AG09309 (cell line): Measurements from ENCODE around the gene KANSL1.

Experiments
- DNase-seq: peaks from one replicate; pipeline ENCODE4 v3.0.0-alpha.2; 2010; ENCODE audit warnings: low read depth
- H3K4me3 ChIP-seq: 2 replicates; pipeline ENCODE4 v1.5.1; 2011; ENCODE audit warnings: mild to moderate bottlenecking, low read depth, low read length, moderate library complexity; ENCODE audit not compliant: control insufficient read depth
- TF ChIP-seq, protein P1 (sequence below): IDR thresholded peaks from 2 replicates; pipeline ENCODE4 v1.5.1; 2011; ENCODE audit warnings: mild to moderate bottlenecking, low read depth, low read length, inconsistent platforms; ENCODE audit not compliant: insufficient read depth, control insufficient read depth; ENCODE audit errors: missing control alignments

The KANSL1 gene

DNA sequence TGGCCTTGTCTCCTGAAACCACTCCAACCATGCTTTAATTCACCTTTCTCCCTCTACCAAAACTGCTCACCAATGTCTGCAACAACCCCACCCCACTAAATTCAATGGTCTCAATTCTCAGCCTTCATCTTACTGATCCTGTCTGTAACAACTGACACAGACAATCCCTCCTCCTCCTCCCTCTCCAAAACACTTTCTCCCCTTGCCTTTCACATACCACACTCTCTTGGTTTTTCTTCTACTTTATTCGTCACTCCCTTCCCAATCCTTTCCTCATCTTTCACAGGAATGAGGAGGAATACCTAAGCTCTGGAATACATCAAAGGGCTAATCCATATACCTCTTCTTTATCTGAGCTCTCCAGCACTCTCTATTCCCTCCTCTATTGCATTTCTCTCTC is 128.8 kb downstream of the KANSL1 start:
- no peak for DNase-seq
- TF ChIP-seq, protein P1, sequence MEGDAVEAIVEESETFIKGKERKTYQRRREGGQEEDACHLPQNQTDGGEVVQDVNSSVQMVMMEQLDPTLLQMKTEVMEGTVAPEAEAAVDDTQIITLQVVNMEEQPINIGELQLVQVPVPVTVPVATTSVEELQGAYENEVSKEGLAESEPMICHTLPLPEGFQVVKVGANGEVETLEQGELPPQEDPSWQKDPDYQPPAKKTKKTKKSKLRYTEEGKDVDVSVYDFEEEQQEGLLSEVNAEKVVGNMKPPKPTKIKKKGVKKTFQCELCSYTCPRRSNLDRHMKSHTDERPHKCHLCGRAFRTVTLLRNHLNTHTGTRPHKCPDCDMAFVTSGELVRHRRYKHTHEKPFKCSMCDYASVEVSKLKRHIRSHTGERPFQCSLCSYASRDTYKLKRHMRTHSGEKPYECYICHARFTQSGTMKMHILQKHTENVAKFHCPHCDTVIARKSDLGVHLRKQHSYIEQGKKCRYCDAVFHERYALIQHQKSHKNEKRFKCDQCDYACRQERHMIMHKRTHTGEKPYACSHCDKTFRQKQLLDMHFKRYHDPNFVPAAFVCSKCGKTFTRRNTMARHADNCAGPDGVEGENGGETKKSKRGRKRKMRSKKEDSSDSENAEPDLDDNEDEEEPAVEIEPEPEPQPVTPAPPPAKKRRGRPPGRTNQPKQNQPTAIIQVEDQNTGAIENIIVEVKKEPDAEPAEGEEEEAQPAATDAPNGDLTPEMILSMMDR = no peak
- no peak overlapping the region for H3K4me3 ChIP-seq

DNA sequence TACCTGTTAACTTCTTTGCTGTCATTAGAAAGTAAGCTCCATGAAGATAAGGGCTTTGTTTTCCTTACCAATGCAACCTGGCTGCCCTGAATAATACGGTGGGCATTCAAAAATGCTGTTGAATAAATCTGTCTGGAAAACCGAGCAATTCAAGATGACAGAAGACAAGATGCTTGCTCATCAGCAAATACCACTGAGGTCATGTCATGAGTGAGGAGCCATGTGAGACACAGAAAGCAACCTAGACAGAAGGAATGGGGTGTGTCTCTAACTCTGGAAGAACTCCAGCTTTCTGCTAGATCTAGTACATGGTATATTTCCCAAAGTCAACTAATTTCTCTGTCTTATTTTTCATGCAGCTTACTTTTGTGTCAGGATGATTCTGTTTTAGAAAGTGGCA is 130.0 kb downstream of the KANSL1 start:
- no peak overlapping the region for H3K4me3 ChIP-seq
- TF ChIP-seq, protein P1 = no peak
- peak; percentile 56 for DNase-seq

DNA sequence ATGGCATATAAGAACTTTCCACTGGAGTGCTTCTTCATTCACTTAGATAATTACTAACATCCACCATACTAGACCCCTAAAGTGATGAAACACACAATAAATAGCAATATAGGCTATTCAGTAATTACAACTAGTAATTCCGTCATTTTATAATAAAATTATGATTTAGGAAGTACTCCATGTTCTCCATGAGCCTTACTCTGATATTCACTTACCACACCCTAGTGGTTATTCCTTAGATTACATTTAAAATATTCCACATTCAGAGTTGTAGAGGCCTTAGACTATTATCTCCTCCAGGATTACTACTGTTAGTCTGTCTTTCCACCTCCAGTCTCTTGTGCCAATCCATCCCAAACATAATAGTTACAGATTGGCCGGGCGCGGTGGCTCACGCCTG is 131.8 kb downstream of the KANSL1 start:
- DNase-seq = no peak
- TF ChIP-seq, protein P1 = peak; percentile 12
- H3K4me3 ChIP-seq = no peak overlapping the region

- no peak for DNase-seq
- TF ChIP-seq, protein P1 = no peak
Measured at GRCh38 chr17:46060461-46060860, 132.8 kb downstream of the KANSL1 start.

GRCh38 chr17:46059486-46059885 is 133.7 kb downstream of the KANSL1 start:
- H3K4me3 ChIP-seq = no peak overlapping the region
- no peak for DNase-seq
- TF ChIP-seq, protein P1 = no peak

More at GRCh38 chr17:46060461-46060860, 132.8 kb downstream of the KANSL1 start:
- no peak overlapping the region for H3K4me3 ChIP-seq

DNA sequence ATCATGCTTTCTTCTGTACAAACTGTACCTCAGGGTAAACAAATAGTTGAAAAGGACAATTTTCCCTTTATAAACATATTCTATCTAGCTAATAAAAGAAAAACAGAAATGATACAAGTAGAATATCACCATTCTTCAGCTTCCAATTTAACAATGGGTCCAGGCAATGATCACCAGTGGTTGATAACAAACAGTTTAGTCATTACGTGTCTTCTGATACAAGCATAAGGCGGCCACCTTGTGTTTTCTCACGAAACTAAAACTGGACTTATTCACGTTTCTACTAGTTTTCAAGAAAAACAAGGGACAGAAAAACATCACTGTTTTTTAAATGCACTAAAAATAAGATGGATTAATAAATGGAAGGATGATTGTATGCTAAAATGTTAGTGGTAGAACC is 135.9 kb downstream of the KANSL1 start:
- no peak for DNase-seq
- TF ChIP-seq, protein P1 = no peak
- no peak overlapping the region for H3K4me3 ChIP-seq

DNA sequence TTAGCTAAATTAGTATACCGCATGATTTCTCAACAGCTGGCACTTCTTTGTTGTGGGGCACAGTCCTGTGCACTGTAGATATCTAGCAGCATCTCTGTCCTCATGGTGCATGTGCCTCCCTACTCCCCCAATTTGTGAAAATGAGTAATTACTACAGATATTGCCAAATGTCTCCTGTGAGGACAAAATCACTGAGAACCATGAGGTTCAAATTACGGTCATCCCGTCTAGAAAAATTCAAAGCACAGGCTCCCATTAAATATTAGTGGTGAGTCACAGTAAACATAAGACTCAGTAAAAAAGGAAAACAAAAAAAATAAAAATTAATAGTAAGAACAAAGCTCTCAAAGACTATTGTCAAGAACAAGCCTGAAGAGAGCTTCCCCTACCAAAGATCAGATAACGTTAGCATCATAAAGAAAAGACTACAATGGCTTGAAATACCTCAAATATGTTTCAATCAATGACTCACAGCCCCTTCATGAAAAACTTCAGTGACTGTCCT is 136.4 kb downstream of the KANSL1 start:
- no peak overlapping the region for H3K4me3 ChIP-seq
- TF ChIP-seq, protein P1 = no peak
- peak; percentile 34 for DNase-seq
